ENCODE data around the gene HGFAC. TPM values are rescaled to one million over a fixed set of nuclear protein-coding genes. Genes with fewer than 3 reads are reported as not detected.
A peak's percentile ranks its signal among the peaks of the same experiment; 100 is the strongest.

The HGFAC gene
- total and polyA plus RNA-seq, 2 donors: 0.46 to 0.48 TPM

- no peak for DNase-seq (ENCODE audit: extremely low spot score)
- no peak overlapping the region for H3K4me3 ChIP-seq (ENCODE audit: low read depth, low read length)
- no peak overlapping the region for H3K27ac ChIP-seq (ENCODE audit: low read depth)
- 81% methylated on average over 25 of the region's 25 CpGs for WGBS
- H3K4me1 ChIP-seq (ENCODE audit: insufficient read depth): no peaks in the 10 kb centered on the region
- no peaks in the 10 kb centered on the region for H3K36me3 ChIP-seq (ENCODE audit: insufficient read depth)
Observed at GRCh38 chr4:3461515-3462291, 19.9 kb downstream of the HGFAC start.

- Histone ChIP-seq H3K4me3 (ENCODE audit: low read depth, low read length) (no peak overlapping the region), H3K4me1 (ENCODE audit: insufficient read depth) (no peaks in the 10 kb centered on the region), H3K36me3 (ENCODE audit: insufficient read depth) (no peaks in the 10 kb centered on the region), H3K27ac (ENCODE audit: low read depth) (no peak overlapping the region)
- no peak for DNase-seq (ENCODE audit: extremely low spot score)
- WGBS: 89% methylated on average over 10 of the region's 10 CpGs
Observed at GRCh38 chr4:3462321-3462789, 20.6 kb downstream of the HGFAC start.

DNA sequence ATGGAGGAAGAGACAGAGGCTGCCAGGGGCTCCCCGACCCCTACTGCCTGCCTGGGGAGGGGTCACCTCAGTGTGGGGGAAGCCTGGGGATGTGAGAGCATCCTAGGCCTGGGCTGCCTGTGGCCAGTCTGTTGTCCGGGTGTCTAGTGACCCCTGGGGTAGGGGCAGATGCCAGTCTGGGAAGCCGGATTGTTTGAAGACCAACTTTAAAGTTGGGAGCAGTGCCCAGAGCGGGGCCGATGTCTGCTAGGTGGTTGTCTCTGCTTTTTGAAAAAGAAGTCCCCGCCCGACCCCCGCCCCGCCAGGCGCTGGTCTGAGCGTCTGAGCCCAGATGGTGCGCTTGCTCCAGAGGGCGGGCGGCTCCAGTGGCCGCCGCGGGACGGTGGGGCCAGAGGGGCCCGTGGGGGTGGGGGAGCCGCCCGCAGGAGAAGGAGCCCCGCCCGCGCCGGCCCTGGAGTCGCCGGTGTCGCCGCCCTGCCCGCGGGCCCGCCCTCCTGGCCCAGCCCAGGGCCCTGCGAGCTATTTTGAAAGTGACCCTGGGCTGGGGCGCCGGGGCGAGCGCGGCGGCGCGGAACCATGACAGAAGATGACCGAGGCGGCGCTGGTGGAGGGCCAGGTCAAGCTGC, 21.1 kb downstream of the HGFAC start, which contains the start of gene DOK7:
Gene DOK7 (plus strand): TSS at position 517 of the 626 bp plus-strand sequence. CDS start 70 bp downstream, at position 587.
- H3K4me1 ChIP-seq (ENCODE audit: insufficient read depth): no peaks in the 10 kb centered on the region
- no peaks in the 10 kb centered on the region for H3K36me3 ChIP-seq (ENCODE audit: insufficient read depth)
- 6% methylated on average over 44 of the region's 44 CpGs for WGBS
- H3K4me3 ChIP-seq (ENCODE audit: low read depth, low read length): peak within 1 kb of the TSS; percentile 37
- no peak for DNase-seq (ENCODE audit: extremely low spot score)
- H3K27ac ChIP-seq (ENCODE audit: low read depth): no peak within 1 kb of the TSS

DNA sequence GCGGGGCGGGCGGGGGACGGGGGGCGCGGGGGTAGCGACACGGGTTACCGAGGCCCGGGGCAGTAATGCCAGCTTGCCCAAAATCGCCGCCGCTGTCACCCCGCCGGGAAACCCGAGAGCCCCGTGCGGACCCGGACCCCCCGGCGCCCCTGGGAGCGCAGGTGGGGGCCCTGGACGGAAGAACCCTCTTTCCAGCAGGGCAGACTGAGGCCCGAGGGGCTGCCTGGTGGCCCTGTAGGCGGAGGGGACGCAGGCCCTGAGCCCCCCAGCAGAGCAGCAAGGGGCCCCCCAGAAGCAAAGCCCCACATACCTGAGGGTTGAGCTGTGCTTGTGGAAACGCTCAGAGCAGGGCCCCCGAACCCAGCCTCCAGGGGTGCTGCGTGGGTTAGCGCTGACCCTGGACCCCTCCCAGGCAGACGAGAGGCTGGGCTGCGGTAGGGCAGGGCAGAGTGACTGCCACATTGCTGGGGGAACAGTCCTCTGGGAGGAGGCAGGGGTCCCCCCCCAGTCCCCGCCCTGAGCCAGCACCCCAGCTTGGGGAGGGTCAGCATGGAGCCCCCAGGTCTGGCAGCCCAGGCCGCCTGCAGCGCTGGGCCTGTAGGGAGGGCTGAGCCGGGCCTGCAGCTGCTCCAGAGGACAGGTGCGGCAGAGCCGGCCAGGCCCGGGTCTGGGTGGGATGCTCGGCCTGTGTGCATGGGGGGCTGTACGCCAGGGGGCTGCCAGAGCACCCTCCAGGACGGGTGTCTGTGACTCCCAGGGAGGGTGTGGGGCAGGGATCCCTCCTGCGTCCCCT, 22.0 kb downstream of the HGFAC start:
- no peak for DNase-seq (ENCODE audit: extremely low spot score)
- no peak overlapping the region for H3K27ac ChIP-seq (ENCODE audit: low read depth)
- WGBS: 49% methylated on average over 43 of the region's 43 CpGs
- no peaks in the 10 kb centered on the region for H3K36me3 ChIP-seq (ENCODE audit: insufficient read depth)
- no peaks in the 10 kb centered on the region for H3K4me1 ChIP-seq (ENCODE audit: insufficient read depth)
- H3K4me3 ChIP-seq (ENCODE audit: low read depth, low read length): peak overlapping the region; percentile 37

- H3K27ac ChIP-seq (ENCODE audit: low read depth): no peak overlapping the region
- H3K4me1 ChIP-seq (ENCODE audit: insufficient read depth): no peaks in the 10 kb centered on the region
- H3K36me3 ChIP-seq (ENCODE audit: insufficient read depth): no peaks in the 10 kb centered on the region
- WGBS: 93% methylated on average over 15 of the region's 15 CpGs
- H3K4me3 ChIP-seq (ENCODE audit: low read depth, low read length): no peak overlapping the region
- DNase-seq (ENCODE audit: extremely low spot score): no peak
Observed at GRCh38 chr4:3464349-3464905, 22.7 kb downstream of the HGFAC start.

GRCh38 chr4:3464911-3465697, 23.3 kb downstream of the HGFAC start:
- no peak overlapping the region for H3K27ac ChIP-seq (ENCODE audit: low read depth)
- H3K4me1 ChIP-seq (ENCODE audit: insufficient read depth): no peaks in the 10 kb centered on the region
- no peaks in the 10 kb centered on the region for H3K36me3 ChIP-seq (ENCODE audit: insufficient read depth)
- no peak for DNase-seq (ENCODE audit: extremely low spot score)
- no peak overlapping the region for H3K4me3 ChIP-seq (ENCODE audit: low read depth, low read length)
- 94% methylated on average over 21 of the region's 21 CpGs for WGBS

DNA sequence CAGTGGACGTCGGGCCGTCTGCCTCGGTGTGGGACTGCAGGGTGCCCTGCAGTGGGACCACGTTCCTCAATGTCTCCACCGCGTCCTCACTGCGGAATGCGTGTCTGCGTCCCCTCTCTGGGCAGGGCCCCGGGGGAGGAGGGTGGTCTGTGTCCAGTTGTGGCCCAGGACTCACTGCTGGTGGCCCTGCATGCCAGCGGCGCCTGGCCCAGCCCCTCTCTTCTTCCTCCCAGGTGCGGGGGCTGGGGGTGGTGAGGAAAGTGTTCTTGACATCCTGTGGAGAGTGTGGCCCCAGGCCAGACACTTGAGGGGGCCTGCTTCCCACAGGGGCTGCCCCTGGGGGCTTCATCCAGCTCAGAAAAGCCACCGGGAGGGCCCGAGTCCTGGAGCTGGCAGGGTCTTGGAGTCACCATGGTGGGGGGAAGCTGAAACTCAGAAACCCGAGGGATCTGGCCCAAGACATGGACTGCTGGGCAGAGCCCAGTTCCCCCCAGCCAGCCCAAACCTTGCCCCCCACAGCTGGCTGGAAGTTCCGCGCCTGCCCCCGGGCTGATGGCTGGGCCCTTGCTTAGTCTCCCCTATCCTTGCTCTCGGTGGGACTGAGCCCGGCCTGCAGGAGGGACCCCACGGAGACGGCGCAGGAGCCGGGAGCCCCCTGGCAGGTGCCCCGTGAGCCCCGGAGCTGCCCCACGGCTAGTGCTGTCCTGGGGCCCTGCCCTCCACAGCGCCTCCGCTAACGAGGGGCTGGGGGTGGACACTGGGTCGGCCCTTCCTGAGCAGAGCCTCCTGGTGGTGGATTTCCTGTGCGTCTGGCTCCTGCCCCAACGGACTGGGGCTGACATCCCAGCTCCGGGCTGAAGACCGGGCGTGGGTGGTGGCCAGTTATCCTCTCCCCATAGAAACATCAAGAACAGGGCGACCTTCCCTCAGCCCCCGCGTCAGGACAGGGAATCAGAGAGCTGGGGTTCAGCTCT, 24.2 kb downstream of the HGFAC start:
- Histone ChIP-seq H3K27ac (ENCODE audit: low read depth) (no peak overlapping the region), H3K4me3 (ENCODE audit: low read depth, low read length) (no peak overlapping the region), H3K36me3 (ENCODE audit: insufficient read depth) (no peaks in the 10 kb centered on the region), H3K4me1 (ENCODE audit: insufficient read depth) (no peaks in the 10 kb centered on the region)
- 76% methylated on average over 41 of the region's 41 CpGs for WGBS
- no peak for DNase-seq (ENCODE audit: extremely low spot score)

GRCh38 chr4:3466691-3467600, 25.2 kb downstream of the HGFAC start:
- 89% methylated on average over 40 of the region's 40 CpGs for WGBS
- no peaks in the 10 kb centered on the region for H3K36me3 ChIP-seq (ENCODE audit: insufficient read depth)
- H3K27ac ChIP-seq (ENCODE audit: low read depth): no peak overlapping the region
- DNase-seq (ENCODE audit: extremely low spot score): no peak
- H3K4me3 ChIP-seq (ENCODE audit: low read depth, low read length): no peak overlapping the region
- H3K4me1 ChIP-seq (ENCODE audit: insufficient read depth): no peaks in the 10 kb centered on the region

DNA sequence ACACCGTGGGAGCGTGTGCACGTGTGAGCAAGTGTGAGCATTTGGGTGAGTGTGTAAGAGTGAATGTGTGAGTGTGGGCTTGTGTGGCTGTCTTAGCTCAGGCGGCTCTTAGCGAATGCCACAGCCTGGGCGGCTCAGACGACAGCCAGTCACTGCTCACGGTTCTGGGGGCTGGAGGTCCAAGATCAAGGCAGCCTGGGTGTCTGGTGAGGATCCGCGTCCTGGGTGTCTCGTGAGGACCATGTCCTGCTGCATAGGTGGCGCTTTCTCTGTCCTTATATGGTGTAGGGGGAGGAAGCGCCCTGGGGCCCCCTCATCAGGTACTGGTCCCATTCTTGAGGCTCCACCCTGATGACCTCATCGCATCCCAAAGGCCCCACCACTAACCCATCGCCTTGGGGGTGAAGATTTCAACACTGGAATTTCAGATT, 25.8 kb downstream of the HGFAC start:
- 82% methylated on average over 15 of the region's 15 CpGs for WGBS
- Histone ChIP-seq H3K4me3 (ENCODE audit: low read depth, low read length) (no peak overlapping the region), H3K27ac (ENCODE audit: low read depth) (no peak overlapping the region), H3K36me3 (ENCODE audit: insufficient read depth) (no peaks in the 10 kb centered on the region), H3K4me1 (ENCODE audit: insufficient read depth) (no peaks in the 10 kb centered on the region)
- DNase-seq (ENCODE audit: extremely low spot score): no peak

- Histone ChIP-seq H3K27ac (ENCODE audit: low read depth) (no peak overlapping the region), H3K4me3 (ENCODE audit: low read depth, low read length) (no peak overlapping the region), H3K36me3 (ENCODE audit: insufficient read depth) (no peaks in the 10 kb centered on the region), H3K4me1 (ENCODE audit: insufficient read depth) (no peaks in the 10 kb centered on the region)
- WGBS: 97% methylated on average over 10 of the region's 10 CpGs
- DNase-seq (ENCODE audit: extremely low spot score): no peak
Observed at GRCh38 chr4:3468154-3468553, 26.4 kb downstream of the HGFAC start.

GRCh38 chr4:3468804-3469203, 27.0 kb downstream of the HGFAC start:
- no peaks in the 10 kb centered on the region for H3K4me1 ChIP-seq (ENCODE audit: insufficient read depth)

More at GRCh38 chr4:3468804-3469203, 27.0 kb downstream of the HGFAC start:
- Histone ChIP-seq H3K4me3 (ENCODE audit: low read depth, low read length) (no peak overlapping the region), H3K36me3 (ENCODE audit: insufficient read depth) (no peaks in the 10 kb centered on the region), H3K27ac (ENCODE audit: low read depth) (no peak overlapping the region)
- DNase-seq (ENCODE audit: extremely low spot score): no peak
- 98% methylated on average over 11 of the region's 11 CpGs for WGBS

Data from urinary bladder (tissue), 4 donors.